Measurements from ENCODE around the gene DMTF1.

DNA sequence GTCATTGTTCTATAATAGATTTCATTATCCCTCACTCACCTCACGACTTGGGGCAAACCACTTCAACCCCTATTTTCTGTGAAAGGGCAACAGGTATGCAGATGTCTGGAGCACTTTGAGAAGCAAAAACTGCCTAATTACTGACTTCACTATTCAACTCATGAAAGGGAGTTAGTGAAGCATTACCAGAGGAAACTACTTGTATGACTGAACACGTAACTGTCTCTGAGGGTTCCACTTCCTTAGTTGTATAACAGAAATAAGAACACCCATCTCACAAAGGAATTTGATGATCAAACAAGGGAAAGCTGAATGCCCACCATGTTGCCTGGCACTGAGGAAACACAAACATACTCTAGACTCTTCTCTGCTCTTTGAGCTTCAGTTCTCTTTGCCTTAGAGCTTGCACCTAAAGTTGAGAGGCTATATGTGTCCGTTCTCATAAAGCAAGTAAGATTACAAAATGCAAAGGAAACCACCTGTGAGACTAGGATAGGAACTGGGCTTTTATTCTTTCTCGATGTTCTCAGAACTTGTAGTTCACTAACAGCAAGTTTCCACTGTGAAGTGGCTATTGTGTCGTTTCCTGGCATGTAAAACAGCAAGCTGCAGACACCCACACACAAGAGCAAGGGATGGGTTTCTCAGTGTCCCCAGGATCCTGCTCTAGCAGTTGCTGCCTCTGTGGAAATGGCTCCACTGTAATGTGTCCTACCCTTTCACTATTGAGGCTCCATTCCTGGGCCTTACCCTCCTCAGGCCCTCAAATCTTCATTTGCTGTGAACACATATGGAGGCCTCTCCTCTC lies 64.7 kb downstream of the DMTF1 start:
- TF ChIP-seq, protein P1, sequence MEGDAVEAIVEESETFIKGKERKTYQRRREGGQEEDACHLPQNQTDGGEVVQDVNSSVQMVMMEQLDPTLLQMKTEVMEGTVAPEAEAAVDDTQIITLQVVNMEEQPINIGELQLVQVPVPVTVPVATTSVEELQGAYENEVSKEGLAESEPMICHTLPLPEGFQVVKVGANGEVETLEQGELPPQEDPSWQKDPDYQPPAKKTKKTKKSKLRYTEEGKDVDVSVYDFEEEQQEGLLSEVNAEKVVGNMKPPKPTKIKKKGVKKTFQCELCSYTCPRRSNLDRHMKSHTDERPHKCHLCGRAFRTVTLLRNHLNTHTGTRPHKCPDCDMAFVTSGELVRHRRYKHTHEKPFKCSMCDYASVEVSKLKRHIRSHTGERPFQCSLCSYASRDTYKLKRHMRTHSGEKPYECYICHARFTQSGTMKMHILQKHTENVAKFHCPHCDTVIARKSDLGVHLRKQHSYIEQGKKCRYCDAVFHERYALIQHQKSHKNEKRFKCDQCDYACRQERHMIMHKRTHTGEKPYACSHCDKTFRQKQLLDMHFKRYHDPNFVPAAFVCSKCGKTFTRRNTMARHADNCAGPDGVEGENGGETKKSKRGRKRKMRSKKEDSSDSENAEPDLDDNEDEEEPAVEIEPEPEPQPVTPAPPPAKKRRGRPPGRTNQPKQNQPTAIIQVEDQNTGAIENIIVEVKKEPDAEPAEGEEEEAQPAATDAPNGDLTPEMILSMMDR (conservative IDR thresholded peaks at IDR 0.05; ENCODE audit: low read depth, low read length), result no peak
- no peak for TF ChIP-seq EZH2 (IDR thresholded peaks at IDR 0.05; ENCODE audit: borderline replicate concordance, low read depth, low read length, poor library complexity, severe bottlenecking)
